ENCODE results near the gene FOXO4.
"Not testable (repeated sequence)": the region's sequence is repeated elsewhere in the genome, so short reads cannot be mapped to it uniquely, and the experiment has no call there.

FOXO4 gene

GRCh38 chrX:71095555-71095980 lies at the start of gene FOXO4:
TSS of gene FOXO4 (plus strand) at chrX:71095851. CDS start at chrX:71096529, 678 bp downstream.
- no peak for TF ChIP-seq CTCF (IDR thresholded peaks at IDR 0.05; ENCODE audit: insufficient read depth, low read length, missing control alignments)
- DNase-seq (ENCODE audit: low read depth, low spot score) = no peak
- H3K4me3 ChIP-seq (ENCODE audit: low read depth, low read length) = peak within 1 kb of the TSS; percentile 64
- CTCF ChIA-PET = interaction anchor here (0.7 to 1.3 kb wide), 2 partner anchors 9 to 11 kb away, joined by 3 read pairs; no protein-coding TSS in a partner anchor
- POLR2A ChIA-PET = no interaction called here

- DNase-seq (ENCODE audit: low read depth, low spot score); CTCF ChIA-PET; POLR2A ChIA-PET; H3K4me3 ChIP-seq (ENCODE audit: low read depth, low read length): not testable (repeated sequence)
These were observed 47.8 kb upstream of the FOXO4 start for GRCh38 chrX:71047891-71048290.

- CTCF ChIA-PET = no interaction called here
- H3K4me3 ChIP-seq (ENCODE audit: low read depth, low read length) = no peak overlapping the region
- TF ChIP-seq CTCF (IDR thresholded peaks at IDR 0.05; ENCODE audit: insufficient read depth, low read length, missing control alignments) = no peak
- POLR2A ChIA-PET = no interaction called here
- DNase-seq (ENCODE audit: low read depth, low spot score) = no peak
These were observed 42.9 kb upstream of the FOXO4 start for GRCh38 chrX:71052721-71053120.

GRCh38 chrX:71053217-71053621 lies 42.4 kb upstream of the FOXO4 start:
- TF ChIP-seq CTCF (IDR thresholded peaks at IDR 0.05; ENCODE audit: insufficient read depth, low read length, missing control alignments) = no peak
- H3K4me3 ChIP-seq (ENCODE audit: low read depth, low read length) = no peak overlapping the region
- ChIA-PET POLR2A (no interaction called here), CTCF (no interaction called here)
- no peak for DNase-seq (ENCODE audit: low read depth, low spot score)

- no peak for DNase-seq (ENCODE audit: low read depth, low spot score)
- no peak overlapping the region for H3K4me3 ChIP-seq (ENCODE audit: low read depth, low read length)
- no peak for TF ChIP-seq CTCF (IDR thresholded peaks at IDR 0.05; ENCODE audit: insufficient read depth, low read length, missing control alignments)
- POLR2A ChIA-PET = no interaction called here
- CTCF ChIA-PET = no interaction called here
These were observed 38.8 kb upstream of the FOXO4 start for GRCh38 chrX:71056867-71057266.

- ChIA-PET CTCF (no interaction called here), POLR2A (no interaction called here)
- DNase-seq (ENCODE audit: low read depth, low spot score) = no peak
- no peak for TF ChIP-seq CTCF (IDR thresholded peaks at IDR 0.05; ENCODE audit: insufficient read depth, low read length, missing control alignments)
- H3K4me3 ChIP-seq (ENCODE audit: low read depth, low read length) = no peak overlapping the region
These were observed 37.7 kb upstream of the FOXO4 start for GRCh38 chrX:71057848-71058530.

- no peak for TF ChIP-seq CTCF (IDR thresholded peaks at IDR 0.05; ENCODE audit: insufficient read depth, low read length, missing control alignments)
- ChIA-PET POLR2A (no interaction called here), CTCF (no interaction called here)
- H3K4me3 ChIP-seq (ENCODE audit: low read depth, low read length) = no peak overlapping the region
- DNase-seq (ENCODE audit: low read depth, low spot score) = no peak
These were observed 35.5 kb upstream of the FOXO4 start for GRCh38 chrX:71060127-71060526.
